OCI-LY1 (cell line): ENCODE measurements around the gene CYP21A2.

Experiments
- CTCF ChIP-seq: fragments of 200-600 bp; sonication (generic), shearing (Covaris generic); IDR thresholded peaks from 2 replicates; pipeline ENCODE4 v1.5.1; 2017; ENCODE audit warnings: mild to moderate bottlenecking, antibody characterized with exemption, low read length, moderate library complexity, mixed read lengths
- EZH2 ChIP-seq: fragments of 200-600 bp; sonication (generic), shearing (Covaris generic); IDR thresholded peaks from 2 replicates; pipeline ENCODE4 v1.8.0; 2017; ENCODE audit warnings: borderline replicate concordance, mixed run types, mild to moderate bottlenecking, antibody characterized with exemption, low read length, moderate library complexity, mixed read lengths

- TF ChIP-seq CTCF (no peak), EZH2 (no peak)
These were observed 7.7 kb downstream of the CYP21A2 start for GRCh38 chr6:32045811-32046449.
